Activated naive CD8-positive, alpha-beta T cell treated with anti-CD3 and anti-CD28 coated beads, Interleukin-2, amount 50 U/mL, for 16 hours (primary cell): ENCODE results near the gene ADAM22.

Experiments used
- DNase-seq: peaks from one replicate; pipeline ENCODE4 v3.0.0-alpha.2; 2020; ENCODE audit warnings: low read depth, low spot score

Gene ADAM22

GRCh38 chr7:88041583-88041982 lies 107.5 kb downstream of the ADAM22 start:
- DNase-seq, result no peak

- no peak for DNase-seq
Measured at GRCh38 chr7:88042157-88042556, 108.1 kb downstream of the ADAM22 start.

- DNase-seq, result no peak
Measured at GRCh38 chr7:88042803-88043202, 108.8 kb downstream of the ADAM22 start.

- no peak for DNase-seq
Measured at GRCh38 chr7:88044069-88044468, 110.0 kb downstream of the ADAM22 start.

GRCh38 chr7:88046839-88047573 lies 113.0 kb downstream of the ADAM22 start:
- DNase-seq, result no peak

GRCh38 chr7:88057655-88058054 lies 123.6 kb downstream of the ADAM22 start:
- DNase-seq, result no peak

GRCh38 chr7:88062238-88062637 lies 128.2 kb downstream of the ADAM22 start:
- DNase-seq, result no peak

GRCh38 chr7:88069093-88069492 lies 135.0 kb downstream of the ADAM22 start:
- no peak for DNase-seq

- DNase-seq, result no peak
Measured at GRCh38 chr7:88071994-88072714, 138.1 kb downstream of the ADAM22 start.

- DNase-seq, result no peak
Measured at GRCh38 chr7:88072715-88073055, 138.6 kb downstream of the ADAM22 start.

- no peak for DNase-seq
Measured at GRCh38 chr7:88073626-88074025, 139.6 kb downstream of the ADAM22 start.

GRCh38 chr7:88075216-88075615 lies 141.2 kb downstream of the ADAM22 start:
- no peak for DNase-seq

GRCh38 chr7:88083883-88084282 lies 149.8 kb downstream of the ADAM22 start:
- DNase-seq, result no peak

GRCh38 chr7:88089561-88089960 lies 155.5 kb downstream of the ADAM22 start:
- DNase-seq, result no peak

GRCh38 chr7:88090240-88090639 lies 156.2 kb downstream of the ADAM22 start:
- DNase-seq, result no peak

GRCh38 chr7:88090671-88091070 lies 156.6 kb downstream of the ADAM22 start:
- no peak for DNase-seq

GRCh38 chr7:88091988-88092675 lies 158.1 kb downstream of the ADAM22 start:
- DNase-seq, result no peak

- DNase-seq, result no peak
Measured at GRCh38 chr7:88092676-88092999, 158.6 kb downstream of the ADAM22 start.

GRCh38 chr7:88101769-88102168 lies 167.7 kb downstream of the ADAM22 start:
- no peak for DNase-seq

GRCh38 chr7:88102675-88103074 lies 168.6 kb downstream of the ADAM22 start:
- no peak for DNase-seq

- DNase-seq, result no peak
Measured at GRCh38 chr7:88104732-88105131, 170.7 kb downstream of the ADAM22 start.

GRCh38 chr7:88105231-88105630 lies 171.2 kb downstream of the ADAM22 start:
- no peak for DNase-seq

GRCh38 chr7:88106434-88106833 lies 172.4 kb downstream of the ADAM22 start:
- no peak for DNase-seq
